Liver (tissue), 9 donors: Measurements from ENCODE around the gene DENND1C. TPM values are rescaled to one million over a fixed set of nuclear protein-coding genes. Genes with fewer than 3 reads are reported as not detected.

Experiments used
- DNase-seq: peaks from one replicate; pipeline ENCODE4 v3.0.0-alpha.2; 2017; ENCODE audit warnings: low spot score
- H3K27ac ChIP-seq, 2 donors: one replicate each; pipeline ENCODE4 v1.7.0; 2013; ENCODE audit warnings: inconsistent platforms in 2 of 2, low read length in 2 of 2, control low read depth in 1 of 2, low read depth in 1 of 2, mild to moderate bottlenecking in 1 of 2
- H3K27me3 ChIP-seq, 4 donors: one replicate each; pipeline versions ENCODE4 v1.6.1 to v1.7.0; 2013; ENCODE audit warnings: low read length in 3 of 4, inconsistent platforms in 1 of 4, mild to moderate bottlenecking in 1 of 4, moderate library complexity in 1 of 4; ENCODE audit not compliant: control insufficient read depth in 4 of 4, insufficient read depth in 4 of 4
- H3K36me3 ChIP-seq, 4 donors: one replicate each; pipeline versions ENCODE4 v1.6.1 to v1.7.0; 2013; ENCODE audit warnings: low read length in 3 of 4, mild to moderate bottlenecking in 3 of 4, low read depth in 1 of 4, moderate library complexity in 1 of 4; ENCODE audit not compliant: control insufficient read depth in 4 of 4, insufficient read depth in 3 of 4
- H3K4me1 ChIP-seq, 4 donors: one replicate each; pipeline versions ENCODE4 v1.6.1 to v1.7.0; 2013; ENCODE audit warnings: low read length in 3 of 4, mild to moderate bottlenecking in 3 of 4, moderate library complexity in 1 of 4; ENCODE audit not compliant: control insufficient read depth in 4 of 4, insufficient read depth in 4 of 4
- H3K4me3 ChIP-seq, 3 donors: one replicate each; pipeline versions ENCODE4 v1.6.1 to v1.7.0; 2013; ENCODE audit warnings: low read length in 3 of 3, control low read depth in 1 of 3, low read depth in 1 of 3, mild to moderate bottlenecking in 1 of 3
- H3K9ac ChIP-seq, 2 donors: one replicate each; pipeline ENCODE4 v1.7.0; 2013; ENCODE audit warnings: low read length in 2 of 2, mild to moderate bottlenecking in 2 of 2, moderate library complexity in 2 of 2, control low read depth in 1 of 2, low read depth in 1 of 2
- H3K9me3 ChIP-seq, 4 donors: one replicate each; pipeline versions ENCODE4 v1.6.1 to v1.7.0; 2013; ENCODE audit warnings: low read length in 3 of 4; ENCODE audit not compliant: control insufficient read depth in 4 of 4
- EGR1 ChIP-seq, 2 donors: IDR thresholded peaks; 2 replicates each; pipeline ENCODE4 v1.6.1; 2016 to 2018; ENCODE audit warnings: antibody characterized with exemption in 2 of 2, low read depth in 2 of 2
- FOXA1 ChIP-seq: IDR thresholded peaks from 2 replicates; pipeline ENCODE4 v1.6.1; 2016; ENCODE audit warnings: antibody characterized with exemption
- FOXA2 ChIP-seq: IDR thresholded peaks from 2 replicates; pipeline ENCODE4 v1.6.1; 2016; ENCODE audit warnings: antibody characterized with exemption
- GABPA ChIP-seq, 2 donors: IDR thresholded peaks in 1 of 2; conservative IDR thresholded peaks in 1 of 2; 2 replicates each; pipeline ENCODE4 v1.6.1; 2016; ENCODE audit warnings: antibody characterized with exemption in 2 of 2, mild to moderate bottlenecking in 1 of 2, moderate library complexity in 1 of 2
- HNF4A ChIP-seq, 2 donors: conservative IDR thresholded peaks; 2 replicates each; pipeline ENCODE4 v1.6.1; 2016; ENCODE audit warnings: antibody characterized with exemption in 2 of 2, mild to moderate bottlenecking in 2 of 2
- HNF4G ChIP-seq: IDR thresholded peaks from 2 replicates; pipeline ENCODE4 v1.6.1; 2016; ENCODE audit warnings: antibody characterized with exemption
- JUND ChIP-seq, 2 donors: IDR thresholded peaks; 2 replicates each; pipeline ENCODE4 v1.6.1; 2016; ENCODE audit warnings: antibody characterized with exemption in 2 of 2
- NR2F2 ChIP-seq: IDR thresholded peaks from 2 replicates; pipeline ENCODE4 v1.6.1; 2016; ENCODE audit warnings: antibody characterized with exemption
- RAD21 ChIP-seq, 2 donors: IDR thresholded peaks; 2 replicates each; pipeline ENCODE4 v1.6.1; 2016; ENCODE audit warnings: antibody characterized with exemption in 2 of 2, mild to moderate bottlenecking in 2 of 2
- RXRA ChIP-seq, 2 donors: IDR thresholded peaks; 2 replicates each; pipeline ENCODE4 v1.6.1; 2017 to 2018; ENCODE audit warnings: antibody characterized with exemption in 2 of 2, mild to moderate bottlenecking in 1 of 2
- SP1 ChIP-seq: IDR thresholded peaks from 2 replicates; pipeline ENCODE4 v1.6.1; 2018; ENCODE audit warnings: antibody characterized with exemption, mild to moderate bottlenecking
- TAF1 ChIP-seq: conservative IDR thresholded peaks from 2 replicates; pipeline ENCODE4 v1.6.1; 2016; ENCODE audit warnings: antibody characterized with exemption, mild to moderate bottlenecking
- YY1 ChIP-seq: IDR thresholded peaks from 2 replicates; pipeline ENCODE4 v1.6.1; 2016; ENCODE audit warnings: antibody characterized with exemption, mild to moderate bottlenecking
- whole genome bisulfite sequencing: extraction: QIAGEN DNeasy Blood & Tissue Kit; methylation state at CpG from one replicate; pipeline ENCODE4 v1.1.7; 2013; 5-methylcytosine and 5-hydroxymethylcytosine counted together
- polyA plus RNA-seq, 2 donors: library from polyadenylated mRNA; stranded (reverse) in 1 of 2; unstranded in 1 of 2; fragments of 200-250 nt in 1 of 2; fragments of >200 nt in 1 of 2; fragmentation: Nextera tagmentation in 1 of 2; extraction: Ambion mirVana in 1 of 2; gene quantifications; one replicate each; pipeline versions ENCODE4 v1.2.1 to v1.2.3, GENCODE V29; 2013 to 2015
- total RNA-seq, 2 donors: library from RNA; depleted of rRNA; stranded (reverse); fragments of >200 nt; gene quantifications; one replicate each; pipeline ENCODE4 v1.2.3, GENCODE V29; 2014
- TF ChIP-seq, protein P1 (sequence below): fragments of 150-350 bp; IDR thresholded peaks from 2 replicates; pipeline ENCODE4 v1.5.1; 2017; ENCODE audit warnings: improper control_type of control experiment, low read depth, low read length; ENCODE audit not compliant: missing input control
- TF ChIP-seq, protein P2 (sequence below): IDR thresholded peaks from 2 replicates; pipeline ENCODE4 v1.6.1; 2016; ENCODE audit warnings: antibody characterized with exemption
- TF ChIP-seq, protein P3 (sequence below): IDR thresholded peaks from 2 replicates; pipeline ENCODE4 v1.6.1; 2016; ENCODE audit warnings: antibody characterized with exemption
- TF ChIP-seq, protein P4 (sequence below): IDR thresholded peaks from 2 replicates; pipeline ENCODE4 v1.6.1; 2016; ENCODE audit warnings: antibody characterized with exemption
- donor health status: healthy.
- donor health status: healthy.
- donor health status: healthy.
- donor health status: healthy.
- donor health status: healthy.

DENND1C gene
- total and polyA plus RNA-seq, 4 donors, result 0.99 to 1.5 (median 1.2) TPM

DNA sequence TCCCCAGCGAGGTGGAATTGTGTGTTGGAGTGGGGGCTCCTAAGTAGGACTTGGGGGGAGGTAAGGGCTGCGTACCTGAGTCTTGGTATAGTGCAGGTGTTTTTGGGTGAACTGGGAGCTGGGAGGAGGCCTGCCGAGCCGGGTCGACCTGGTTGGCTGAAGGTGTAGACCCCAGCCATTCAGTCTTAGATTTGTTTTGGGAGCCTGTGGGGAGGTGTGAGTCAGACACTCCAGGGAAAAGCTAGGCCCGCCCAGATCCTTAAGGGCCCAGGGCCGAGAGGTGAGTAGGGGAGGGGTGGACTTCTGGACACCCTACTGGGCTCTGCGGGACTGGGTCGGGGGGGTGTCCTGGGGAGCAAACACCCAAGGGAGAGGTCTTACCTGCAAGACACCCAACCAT, 16.6 kb downstream of the DENND1C start:
- H3K27ac ChIP-seq, result peak overlapping the region in 1 of 2 donors; percentile 88
- H3K4me1 ChIP-seq, result peaks cover 0 to 15% (median 10%) of the 10 kb centered on the region in 4 donors
- no peak for DNase-seq
- H3K9ac ChIP-seq, result peak overlapping the region in 1 of 2 donors; percentile 17
- peak overlapping the region; percentile 12 to 83 (median 68) for H3K4me3 ChIP-seq
- H3K36me3 ChIP-seq, result peaks cover 3 to 9% (median 5%) of the 10 kb centered on the region in 4 donors
- H3K27me3 ChIP-seq, result no peaks in the 10 kb centered on the region
- no peaks in the 10 kb centered on the region for H3K9me3 ChIP-seq
- 45% methylated on average over 9 of the region's 9 CpGs for WGBS
- no peak for TF ChIP-seq GABPA (IDR thresholded peaks at IDR 0.05 in 1 of 2, conservative IDR thresholded peaks at IDR 0.05 in 1 of 2)
- TF ChIP-seq RAD21 (IDR thresholded peaks at IDR 0.05), result no peak
- TF ChIP-seq JUND (IDR thresholded peaks at IDR 0.05), result no peak
- TF ChIP-seq HNF4G, result no peak
- no peak for TF ChIP-seq SP1
- TF ChIP-seq, protein P1, sequence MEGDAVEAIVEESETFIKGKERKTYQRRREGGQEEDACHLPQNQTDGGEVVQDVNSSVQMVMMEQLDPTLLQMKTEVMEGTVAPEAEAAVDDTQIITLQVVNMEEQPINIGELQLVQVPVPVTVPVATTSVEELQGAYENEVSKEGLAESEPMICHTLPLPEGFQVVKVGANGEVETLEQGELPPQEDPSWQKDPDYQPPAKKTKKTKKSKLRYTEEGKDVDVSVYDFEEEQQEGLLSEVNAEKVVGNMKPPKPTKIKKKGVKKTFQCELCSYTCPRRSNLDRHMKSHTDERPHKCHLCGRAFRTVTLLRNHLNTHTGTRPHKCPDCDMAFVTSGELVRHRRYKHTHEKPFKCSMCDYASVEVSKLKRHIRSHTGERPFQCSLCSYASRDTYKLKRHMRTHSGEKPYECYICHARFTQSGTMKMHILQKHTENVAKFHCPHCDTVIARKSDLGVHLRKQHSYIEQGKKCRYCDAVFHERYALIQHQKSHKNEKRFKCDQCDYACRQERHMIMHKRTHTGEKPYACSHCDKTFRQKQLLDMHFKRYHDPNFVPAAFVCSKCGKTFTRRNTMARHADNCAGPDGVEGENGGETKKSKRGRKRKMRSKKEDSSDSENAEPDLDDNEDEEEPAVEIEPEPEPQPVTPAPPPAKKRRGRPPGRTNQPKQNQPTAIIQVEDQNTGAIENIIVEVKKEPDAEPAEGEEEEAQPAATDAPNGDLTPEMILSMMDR, result no peak
- TF ChIP-seq RXRA (IDR thresholded peaks at IDR 0.05), result no peak
- TF ChIP-seq NR2F2, result no peak
- TF ChIP-seq TAF1, result no peak
- no peak for TF ChIP-seq YY1
- TF ChIP-seq, protein P2, sequence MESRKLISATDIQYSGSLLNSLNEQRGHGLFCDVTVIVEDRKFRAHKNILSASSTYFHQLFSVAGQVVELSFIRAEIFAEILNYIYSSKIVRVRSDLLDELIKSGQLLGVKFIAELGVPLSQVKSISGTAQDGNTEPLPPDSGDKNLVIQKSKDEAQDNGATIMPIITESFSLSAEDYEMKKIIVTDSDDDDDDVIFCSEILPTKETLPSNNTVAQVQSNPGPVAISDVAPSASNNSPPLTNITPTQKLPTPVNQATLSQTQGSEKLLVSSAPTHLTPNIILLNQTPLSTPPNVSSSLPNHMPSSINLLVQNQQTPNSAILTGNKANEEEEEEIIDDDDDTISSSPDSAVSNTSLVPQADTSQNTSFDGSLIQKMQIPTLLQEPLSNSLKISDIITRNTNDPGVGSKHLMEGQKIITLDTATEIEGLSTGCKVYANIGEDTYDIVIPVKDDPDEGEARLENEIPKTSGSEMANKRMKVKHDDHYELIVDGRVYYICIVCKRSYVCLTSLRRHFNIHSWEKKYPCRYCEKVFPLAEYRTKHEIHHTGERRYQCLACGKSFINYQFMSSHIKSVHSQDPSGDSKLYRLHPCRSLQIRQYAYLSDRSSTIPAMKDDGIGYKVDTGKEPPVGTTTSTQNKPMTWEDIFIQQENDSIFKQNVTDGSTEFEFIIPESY, result no peak

DNA sequence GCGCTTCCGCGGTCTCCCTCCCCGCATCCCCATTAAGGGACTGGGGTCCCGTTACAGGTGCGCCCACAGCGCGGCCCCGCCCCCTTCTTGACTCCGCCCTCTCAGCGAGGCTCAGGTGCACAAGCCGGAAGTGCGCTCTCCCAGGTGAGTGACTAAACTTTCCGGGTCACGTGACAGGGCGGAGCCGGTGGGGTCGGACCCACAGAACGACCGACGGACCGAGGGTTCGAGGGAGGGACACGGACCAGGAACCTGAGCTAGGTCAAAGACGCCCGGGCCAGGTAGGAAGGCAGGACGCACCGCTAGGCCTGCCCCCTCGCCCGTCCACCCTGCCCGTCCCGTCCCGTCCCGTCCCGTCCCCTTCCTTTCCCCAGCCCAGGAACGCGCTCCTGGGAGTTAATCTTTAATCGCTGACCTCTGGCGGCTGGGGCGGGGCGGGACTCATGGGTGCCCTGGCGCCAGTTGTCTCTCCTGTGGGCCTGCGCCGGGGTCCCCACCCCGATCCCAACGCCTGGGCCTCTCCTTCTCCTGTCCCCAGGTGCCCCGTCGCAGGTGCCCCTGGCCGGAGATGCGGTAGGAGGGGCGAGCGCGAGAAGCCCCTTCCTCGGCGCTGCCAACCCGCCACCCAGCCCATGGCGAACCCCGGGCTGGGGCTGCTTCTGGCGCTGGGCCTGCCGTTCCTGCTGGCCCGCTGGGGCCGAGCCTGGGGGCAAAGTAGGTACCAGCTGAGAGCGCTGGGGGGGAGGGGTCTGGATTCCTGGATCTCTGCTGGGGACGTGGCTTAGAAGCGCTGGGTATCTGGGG, 17.3 kb downstream of the DENND1C start, which contains the start of gene CRB3:
CRB3 (plus strand) TSS at position 202 of the 804 bp plus-strand sequence; CDS start at position 633, 431 bp downstream.
- peaks cover 3 to 9% (median 5%) of the 10 kb centered on the region in 4 donors for H3K36me3 ChIP-seq
- no peaks in the 10 kb centered on the region for H3K9me3 ChIP-seq
- H3K27ac ChIP-seq, result peak within 1 kb of the TSS; percentile 83 to 88
- no peaks in the 10 kb centered on the region for H3K27me3 ChIP-seq
- H3K4me3 ChIP-seq, result peak within 1 kb of the TSS; percentile 68 to 83 (median 75)
- 5% methylated on average over 65 of the region's 65 CpGs for WGBS
- DNase-seq, result peak; percentile 72
- peaks cover 3 to 19% (median 13%) of the 10 kb centered on the region in 4 donors for H3K4me1 ChIP-seq
- peak within 1 kb of the TSS; percentile 17 to 34 for H3K9ac ChIP-seq
- no peak for TF ChIP-seq FOXA2
- TF ChIP-seq, protein P3, sequence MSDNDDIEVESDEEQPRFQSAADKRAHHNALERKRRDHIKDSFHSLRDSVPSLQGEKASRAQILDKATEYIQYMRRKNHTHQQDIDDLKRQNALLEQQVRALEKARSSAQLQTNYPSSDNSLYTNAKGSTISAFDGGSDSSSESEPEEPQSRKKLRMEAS, result no peak
- TF ChIP-seq NR2F2, result no peak
- TF ChIP-seq FOXA1, result no peak
- peak; percentile 36 to 61 for TF ChIP-seq HNF4A (conservative IDR thresholded peaks at IDR 0.05)
- TF ChIP-seq TAF1, result no peak
- TF ChIP-seq SP1, result peak; percentile 39
- peak; percentile 48 for TF ChIP-seq YY1
- TF ChIP-seq JUND (IDR thresholded peaks at IDR 0.05), result no peak
- no peak for TF ChIP-seq EGR1 (IDR thresholded peaks at IDR 0.05; ENCODE audit: low read depth in 2 of 2)
- peak in 1 of 2 donors; percentile 77 for TF ChIP-seq GABPA (IDR thresholded peaks at IDR 0.05 in 1 of 2, conservative IDR thresholded peaks at IDR 0.05 in 1 of 2)
- TF ChIP-seq, protein P4, sequence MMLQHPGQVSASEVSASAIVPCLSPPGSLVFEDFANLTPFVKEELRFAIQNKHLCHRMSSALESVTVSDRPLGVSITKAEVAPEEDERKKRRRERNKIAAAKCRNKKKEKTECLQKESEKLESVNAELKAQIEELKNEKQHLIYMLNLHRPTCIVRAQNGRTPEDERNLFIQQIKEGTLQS, result no peak
- TF ChIP-seq HNF4G, result no peak
- no peak for TF ChIP-seq RAD21 (IDR thresholded peaks at IDR 0.05)
- TF ChIP-seq, protein P1, result no peak
- TF ChIP-seq, protein P2, result no peak
